ENCODE data around the gene CREB1.

Gene CREB1

GRCh38 chr2:207504513-207505170, 25.1 kb upstream of the CREB1 start:
- no peak for DNase-seq (ENCODE audit: low read depth in 2 of 2)

DNA sequence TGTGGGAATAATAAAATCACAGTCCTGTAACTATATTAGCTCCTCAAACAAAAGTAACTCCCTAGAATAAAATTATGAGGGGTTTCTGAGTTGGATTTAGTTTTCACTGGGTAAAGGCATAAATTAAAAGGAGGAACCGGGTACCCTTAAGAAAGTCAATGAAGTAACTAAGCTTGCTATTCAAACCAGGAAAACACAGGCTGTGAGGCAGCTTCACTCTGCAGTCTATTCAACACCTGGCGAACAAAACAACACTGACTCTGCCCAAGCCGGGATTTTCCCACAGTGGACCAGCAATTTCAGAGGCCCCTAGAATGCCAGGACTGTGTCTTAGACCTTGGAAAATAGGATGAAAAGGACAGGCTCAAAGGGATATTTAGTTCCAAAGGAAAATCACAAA, 24.6 kb upstream of the CREB1 start:
- no peak for DNase-seq (ENCODE audit: low read depth in 2 of 2)

GRCh38 chr2:207505728-207506127, 24.0 kb upstream of the CREB1 start:
- no peak for DNase-seq (ENCODE audit: low read depth in 2 of 2)

DNA sequence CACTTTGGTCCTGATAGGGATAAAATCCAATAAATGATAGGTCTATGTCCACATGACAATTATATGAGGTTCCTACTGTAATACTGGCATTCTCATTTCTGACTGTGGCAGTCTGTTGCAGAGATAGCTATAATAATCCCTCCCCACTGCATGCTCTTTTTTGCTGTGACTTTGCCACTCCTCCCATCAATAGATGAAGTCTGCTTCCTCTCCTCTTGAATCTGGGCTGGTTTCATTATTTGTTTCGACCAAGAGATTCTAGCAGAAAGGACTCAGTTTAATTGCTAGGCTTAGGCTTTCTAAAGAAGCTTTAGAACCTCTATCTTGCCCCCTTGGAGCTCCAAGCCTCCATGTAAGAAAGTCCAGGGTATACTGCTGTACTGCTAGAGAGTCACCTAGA, 23.3 kb upstream of the CREB1 start:
- no peak for DNase-seq (ENCODE audit: low read depth in 2 of 2)

GRCh38 chr2:207510148-207510547, 19.6 kb upstream of the CREB1 start:
- DNase-seq (ENCODE audit: low read depth in 2 of 2): no peak

GRCh38 chr2:207511851-207512250, 17.9 kb upstream of the CREB1 start:
- DNase-seq (ENCODE audit: low read depth in 2 of 2): no peak

DNA sequence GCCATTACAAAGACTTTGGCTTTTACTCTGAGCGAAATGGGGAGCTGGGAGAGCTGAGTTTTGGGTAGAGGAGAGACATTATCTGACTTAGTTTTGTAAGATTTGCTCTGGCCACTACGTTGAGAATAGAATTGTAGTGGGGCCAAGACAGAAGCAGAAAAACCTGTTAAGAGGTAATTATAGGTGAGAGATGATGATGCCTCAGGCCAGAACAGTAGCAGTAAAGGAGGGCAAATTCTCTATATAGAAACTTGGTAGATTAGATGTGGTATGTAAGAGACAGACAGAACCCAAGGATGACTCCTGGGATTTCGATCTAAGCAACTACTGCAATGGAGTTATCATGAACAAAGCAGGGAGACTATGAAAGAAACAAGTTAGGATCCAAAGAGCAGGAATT, 17.4 kb upstream of the CREB1 start:
- DNase-seq (ENCODE audit: low read depth in 2 of 2): no peak

- DNase-seq (ENCODE audit: low read depth in 2 of 2): no peak
These were observed 16.1 kb upstream of the CREB1 start for GRCh38 chr2:207513551-207514257.

- DNase-seq (ENCODE audit: low read depth in 2 of 2): no peak
These were observed 15.3 kb upstream of the CREB1 start for GRCh38 chr2:207514451-207514850.

DNA sequence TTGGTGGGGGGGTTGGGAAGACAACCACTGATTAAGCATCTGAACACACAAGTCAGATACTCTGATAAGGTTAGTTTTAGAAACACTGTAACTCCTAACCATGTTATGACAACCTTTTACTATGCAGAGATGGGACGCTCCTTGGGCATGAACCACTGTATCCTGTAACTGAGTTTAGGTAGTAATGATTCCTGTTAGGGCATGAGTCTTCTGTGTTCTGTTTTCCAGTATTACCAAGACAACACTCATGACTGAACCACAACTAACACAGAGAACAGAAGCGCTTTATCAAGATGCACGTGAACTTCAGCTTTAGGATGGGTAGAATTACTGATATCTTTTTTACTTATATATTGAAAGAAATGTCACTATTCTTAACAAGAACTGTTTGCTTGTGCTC, 14.1 kb upstream of the CREB1 start:
- no peak for DNase-seq (ENCODE audit: low read depth in 2 of 2)

GRCh38 chr2:207516206-207516605, 13.6 kb upstream of the CREB1 start:
- DNase-seq (ENCODE audit: low read depth in 2 of 2): no peak

GRCh38 chr2:207523005-207523404, 6.8 kb upstream of the CREB1 start:
- no peak for DNase-seq (ENCODE audit: low read depth in 2 of 2)

DNA sequence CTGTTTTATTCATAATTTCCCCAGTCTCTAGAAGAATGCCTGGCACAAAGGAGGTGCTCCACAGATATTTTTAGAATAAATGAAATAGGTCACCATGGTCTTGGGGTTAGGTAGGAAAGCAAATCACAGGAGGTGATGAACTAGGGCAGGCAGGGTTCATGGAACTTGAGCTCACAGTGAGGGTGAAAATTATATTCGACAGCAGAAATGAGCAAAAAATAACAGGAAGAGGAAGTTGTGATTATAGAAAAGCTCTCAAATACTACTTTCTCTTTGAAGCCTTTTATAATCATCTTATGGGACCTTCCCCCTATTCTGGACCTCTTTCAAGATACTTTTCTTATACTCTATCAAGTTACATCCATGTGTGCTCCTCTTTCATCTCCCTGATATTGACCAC, 4.5 kb upstream of the CREB1 start:
- no peak for DNase-seq (ENCODE audit: low read depth in 2 of 2)

GRCh38 chr2:207528980-207529329, 807 bp upstream of the CREB1 start:
- peak in 1 of 2 donors; percentile 39 for DNase-seq (ENCODE audit: low read depth in 2 of 2)

- peak; percentile 18 to 22 for DNase-seq (ENCODE audit: low read depth in 2 of 2)
These were observed 634 bp downstream of the CREB1 start for GRCh38 chr2:207530160-207531031.

- no peak for DNase-seq (ENCODE audit: low read depth in 2 of 2)
These were observed 1.5 kb downstream of the CREB1 start for GRCh38 chr2:207531032-207531952.

- DNase-seq (ENCODE audit: low read depth in 2 of 2): no peak
These were observed 2.9 kb downstream of the CREB1 start for GRCh38 chr2:207532676-207533075.

GRCh38 chr2:207533461-207534008, 3.8 kb downstream of the CREB1 start:
- DNase-seq (ENCODE audit: low read depth in 2 of 2): no peak

- DNase-seq (ENCODE audit: low read depth in 2 of 2): no peak
These were observed 4.7 kb downstream of the CREB1 start for GRCh38 chr2:207534417-207534816.

DNA sequence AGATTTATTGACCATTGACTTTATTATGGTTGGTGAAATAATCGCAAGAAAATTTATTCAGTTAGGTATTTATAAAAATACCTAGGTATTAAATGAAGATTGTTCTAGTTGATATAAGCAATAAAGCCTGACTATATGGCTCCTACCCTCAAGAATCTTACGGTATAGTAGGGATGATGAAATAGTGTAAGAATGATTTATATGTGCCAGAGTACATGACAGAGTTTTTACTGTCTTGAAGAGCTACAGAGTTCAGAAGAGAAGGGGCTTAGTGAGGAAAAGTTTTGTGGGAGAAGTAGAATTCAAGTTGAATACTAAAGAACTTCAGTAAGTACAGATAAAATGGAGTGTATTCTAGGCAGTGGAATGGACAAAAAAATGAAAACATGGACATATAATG, 9.7 kb downstream of the CREB1 start:
- no peak for DNase-seq (ENCODE audit: low read depth in 2 of 2)

GRCh38 chr2:207540431-207540830, 10.7 kb downstream of the CREB1 start:
- no peak for DNase-seq (ENCODE audit: low read depth in 2 of 2)
